ENCODE results near the gene IZUMO2.
"Not testable (repeated sequence)": the region's sequence is repeated elsewhere in the genome, so short reads cannot be mapped to it uniquely, and the experiment has no call there.

Gene IZUMO2

DNA sequence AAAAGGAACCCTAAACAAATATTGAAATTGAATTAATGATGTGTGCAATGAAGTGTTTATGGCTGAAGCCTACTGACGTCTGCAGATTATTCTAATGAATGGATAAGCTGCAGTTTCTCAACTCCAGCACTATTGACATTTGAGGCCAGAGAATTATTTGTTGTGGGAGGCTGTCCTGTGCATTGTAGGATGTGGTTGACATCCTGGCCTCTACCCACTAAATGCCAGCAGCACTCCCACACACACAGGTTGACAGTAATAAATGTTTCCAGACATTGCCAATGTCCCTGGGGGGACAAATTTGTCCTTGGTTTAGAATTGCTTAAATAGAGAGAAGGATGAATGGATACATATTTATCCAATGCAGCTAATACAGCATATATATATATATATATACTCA is 21.1 kb upstream of the IZUMO2 start:
- no peak for DNase-seq (ENCODE audit: low read depth in 2 of 2)

DNA sequence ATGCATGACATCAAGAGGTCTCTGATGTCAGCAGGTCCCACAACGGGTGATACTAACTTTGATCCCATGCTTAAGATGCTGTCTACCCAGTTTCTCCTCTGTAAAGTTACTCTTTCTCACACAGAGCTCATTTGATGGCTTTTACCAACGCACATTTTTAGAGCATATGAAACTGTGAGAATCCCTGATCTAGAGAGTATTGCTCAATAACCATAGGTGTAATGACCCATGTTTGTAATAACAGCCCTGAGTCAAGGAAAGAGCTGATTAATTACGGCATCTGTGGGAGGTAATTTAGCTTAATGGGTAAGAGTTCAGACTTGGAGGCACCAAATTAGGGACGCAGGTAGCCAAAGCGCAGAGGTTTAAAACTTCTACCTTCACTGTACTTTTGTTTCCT is 18.0 kb upstream of the IZUMO2 start:
- DNase-seq (ENCODE audit: low read depth in 2 of 2): no peak

DNA sequence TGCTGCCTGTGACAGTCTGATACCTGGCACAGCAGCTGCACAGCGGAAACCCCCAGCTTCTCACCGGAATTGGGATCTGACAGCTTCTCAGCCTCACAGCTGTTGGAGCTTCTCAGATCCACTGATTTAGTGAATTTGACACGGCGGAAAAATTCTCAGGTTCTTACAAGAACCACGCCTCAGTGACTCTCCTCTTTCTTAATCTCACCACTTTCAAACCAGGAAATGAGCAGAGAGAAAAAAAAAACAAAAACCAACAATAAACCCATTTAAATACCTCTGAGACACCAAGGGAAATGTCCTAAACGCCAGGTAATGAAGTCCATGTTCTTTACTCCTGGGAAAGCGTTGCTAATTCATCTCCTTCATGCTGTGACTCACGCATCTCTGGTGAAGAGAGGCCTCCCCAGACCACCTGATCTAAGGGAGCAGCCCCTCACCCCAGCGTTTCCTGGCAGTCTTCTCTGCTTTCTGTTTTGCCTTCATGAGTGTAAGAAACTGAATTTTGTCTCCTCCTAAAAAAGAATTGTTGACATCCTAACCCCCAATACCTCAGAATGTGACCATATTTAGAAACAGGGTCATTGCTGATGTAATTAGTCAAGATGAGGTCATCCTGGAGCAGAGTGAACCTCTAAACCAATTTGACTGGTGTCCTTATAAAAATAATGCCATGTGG is 15.9 kb upstream of the IZUMO2 start:
- no peak for DNase-seq (ENCODE audit: low read depth in 2 of 2)

- DNase-seq (ENCODE audit: low read depth in 2 of 2): no peak
These were observed 15.2 kb upstream of the IZUMO2 start for GRCh38 chr19:50178320-50178719.

- no peak for DNase-seq (ENCODE audit: low read depth in 2 of 2)
These were observed 13.7 kb upstream of the IZUMO2 start for GRCh38 chr19:50176775-50177174.

DNA sequence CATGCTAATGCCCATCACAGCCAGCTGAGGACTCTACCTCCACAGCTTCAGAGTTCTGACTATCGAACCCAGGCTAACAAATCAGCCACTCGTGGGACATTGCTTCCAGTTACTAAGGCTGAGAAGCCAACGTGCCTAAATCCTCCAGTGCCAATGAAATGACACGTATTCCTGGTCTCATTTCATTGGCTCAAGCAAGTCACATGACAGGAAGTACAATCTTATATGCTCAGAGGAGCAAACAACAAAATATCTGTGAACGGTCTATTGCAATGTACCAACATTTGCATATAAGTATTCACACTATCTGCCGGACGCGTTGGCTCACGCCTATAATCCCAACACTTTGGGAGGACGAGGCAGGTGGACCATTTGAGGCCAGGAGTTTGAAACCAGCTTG is 12.8 kb upstream of the IZUMO2 start:
- DNase-seq (ENCODE audit: low read depth in 2 of 2): no peak

DNA sequence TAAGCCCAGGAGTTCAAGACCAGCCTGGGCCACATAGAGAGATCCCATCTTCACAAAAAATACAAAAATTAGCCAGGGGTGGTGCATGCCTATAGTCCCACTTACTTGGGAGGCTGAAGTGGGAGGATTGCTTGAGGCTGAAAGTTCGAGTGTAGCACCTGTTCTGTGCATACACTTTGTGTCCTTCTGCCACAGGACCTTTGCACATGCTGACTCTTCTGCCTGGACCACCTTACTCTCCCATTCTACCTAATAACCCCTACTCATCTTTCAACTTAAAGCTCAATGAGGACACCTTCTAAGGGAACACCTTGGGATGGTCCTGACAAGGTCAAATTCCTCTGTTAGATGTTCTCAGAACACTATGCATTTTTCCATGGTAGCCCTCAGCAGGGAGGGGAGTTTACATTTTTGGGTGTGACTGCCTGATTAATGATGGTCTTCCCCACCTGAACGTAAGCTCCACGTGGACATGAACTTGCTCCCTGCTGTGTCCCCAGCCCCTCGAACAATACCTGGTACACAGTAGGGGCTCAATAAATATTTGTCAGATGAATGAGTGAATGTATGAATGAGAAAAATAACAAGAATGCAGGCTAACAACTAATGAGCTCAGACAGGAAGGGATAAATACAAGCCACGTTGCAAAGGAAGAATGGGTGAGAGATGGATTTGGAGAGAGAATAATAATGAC is 11.2 kb upstream of the IZUMO2 start:
- DNase-seq (ENCODE audit: low read depth in 2 of 2): no peak

- DNase-seq (ENCODE audit: low read depth in 2 of 2): no peak
These were observed 10.0 kb upstream of the IZUMO2 start for GRCh38 chr19:50173127-50173526.

DNA sequence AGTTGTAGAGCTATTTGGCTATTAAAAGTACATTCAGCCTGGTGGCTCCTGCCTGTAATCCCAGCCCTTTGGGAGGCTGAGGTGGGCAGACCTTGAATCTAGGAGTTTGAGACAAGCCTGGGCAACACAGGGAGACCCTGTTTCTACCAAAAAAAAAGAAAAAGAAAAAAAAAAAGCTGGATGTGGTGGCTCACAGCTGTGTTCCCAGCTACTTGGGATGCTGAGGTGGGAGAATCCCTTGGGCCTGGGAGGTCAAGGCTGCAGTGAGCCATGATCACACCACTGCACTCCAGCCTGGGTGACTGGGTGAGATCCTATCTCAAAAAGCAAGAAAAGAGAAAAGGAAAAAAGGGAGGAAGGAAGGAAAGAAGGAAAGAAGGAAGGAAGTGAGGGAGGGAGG is 9.6 kb upstream of the IZUMO2 start:
- DNase-seq (ENCODE audit: low read depth in 2 of 2): no peak

DNA sequence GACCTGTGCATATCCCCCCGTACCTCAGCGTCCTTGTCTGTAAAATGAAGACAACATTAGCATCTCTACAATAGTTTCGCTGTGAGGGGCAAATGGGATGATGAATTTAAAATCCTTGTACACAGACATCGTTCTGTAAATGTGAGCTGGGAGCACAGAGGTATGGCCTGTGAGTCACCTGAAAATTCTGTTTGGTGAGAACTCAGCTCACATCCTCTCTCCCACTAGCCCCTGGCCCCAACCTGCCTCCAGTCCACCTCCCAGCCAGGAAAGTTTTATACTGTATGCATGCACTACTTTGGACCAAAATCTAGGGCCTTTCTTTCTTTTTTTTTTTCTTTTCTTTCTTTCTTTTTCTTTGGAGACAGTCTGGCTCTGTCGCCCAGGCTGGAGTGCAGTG is 8.7 kb upstream of the IZUMO2 start:
- DNase-seq (ENCODE audit: low read depth in 2 of 2): no peak

DNA sequence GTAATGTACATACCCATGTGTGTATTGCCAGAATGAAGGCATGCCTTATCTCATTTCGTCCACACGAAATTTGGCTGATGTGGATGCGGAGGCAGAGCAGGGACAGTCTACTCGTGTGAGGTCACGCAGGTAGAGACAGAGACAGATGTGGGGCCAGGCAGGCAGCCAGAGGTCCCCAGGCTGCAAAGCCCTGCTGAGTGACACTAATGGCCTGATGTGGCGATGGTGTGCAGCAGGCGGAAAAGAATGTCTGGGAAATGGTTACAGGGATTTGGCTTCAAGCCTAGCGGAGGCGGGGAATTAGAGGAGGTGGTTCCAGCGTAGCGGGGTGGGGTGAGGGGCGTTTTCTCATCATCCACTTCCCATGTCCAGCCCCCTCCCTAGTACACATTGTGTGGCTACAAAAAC is 4.2 kb upstream of the IZUMO2 start:
- no peak for DNase-seq (ENCODE audit: low read depth in 2 of 2)

GRCh38 chr19:50159078-50159477 is 4.0 kb downstream of the IZUMO2 start:
- no peak for DNase-seq (ENCODE audit: low read depth in 2 of 2)

- DNase-seq (ENCODE audit: low read depth in 2 of 2): no peak
These were observed 4.5 kb downstream of the IZUMO2 start for GRCh38 chr19:50158577-50158976.

GRCh38 chr19:50155520-50156109 is 7.5 kb downstream of the IZUMO2 start:
- no peak for DNase-seq (ENCODE audit: low read depth in 2 of 2)

DNA sequence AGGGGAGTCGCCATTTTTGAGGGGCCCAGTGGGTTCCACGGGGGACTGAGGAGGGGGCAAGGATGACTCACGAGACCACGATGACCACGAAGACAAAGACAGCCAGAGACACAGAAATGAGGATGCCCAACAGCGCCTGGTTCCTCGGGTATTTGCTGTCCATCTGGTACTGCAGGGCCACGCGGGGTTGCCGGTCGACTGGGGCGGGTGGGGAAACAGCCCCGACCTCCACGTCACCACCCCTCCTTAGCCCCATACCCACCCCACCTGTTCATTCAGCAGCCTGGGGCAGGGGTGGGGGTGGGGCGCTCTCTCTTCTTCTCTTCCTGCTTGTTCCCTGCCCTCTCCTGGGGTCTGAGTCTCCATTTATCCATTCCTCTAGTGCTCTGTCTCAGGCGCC is 8.6 kb downstream of the IZUMO2 start:
- no peak for DNase-seq (ENCODE audit: low read depth in 2 of 2)

DNA sequence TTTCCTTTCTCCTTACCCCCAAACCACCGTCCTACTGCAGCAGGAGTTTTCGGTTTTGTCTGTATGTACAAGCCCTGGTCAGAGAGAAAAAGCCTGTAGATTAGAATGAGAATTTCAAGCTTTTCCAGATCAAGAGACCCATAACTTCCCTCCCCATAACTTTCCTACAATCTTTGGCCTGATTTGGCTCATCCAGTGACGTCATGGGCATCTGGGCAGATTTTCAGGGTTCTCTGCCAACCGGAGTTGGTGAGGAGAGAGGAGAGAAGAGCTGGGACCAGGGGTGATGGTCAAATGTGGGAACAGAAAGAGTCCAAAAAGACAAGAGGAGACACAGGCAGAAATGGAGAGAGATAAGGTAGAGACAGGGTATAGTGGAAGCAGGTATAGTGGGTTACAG is 10.5 kb downstream of the IZUMO2 start:
- no peak for DNase-seq (ENCODE audit: low read depth in 2 of 2)

DNA sequence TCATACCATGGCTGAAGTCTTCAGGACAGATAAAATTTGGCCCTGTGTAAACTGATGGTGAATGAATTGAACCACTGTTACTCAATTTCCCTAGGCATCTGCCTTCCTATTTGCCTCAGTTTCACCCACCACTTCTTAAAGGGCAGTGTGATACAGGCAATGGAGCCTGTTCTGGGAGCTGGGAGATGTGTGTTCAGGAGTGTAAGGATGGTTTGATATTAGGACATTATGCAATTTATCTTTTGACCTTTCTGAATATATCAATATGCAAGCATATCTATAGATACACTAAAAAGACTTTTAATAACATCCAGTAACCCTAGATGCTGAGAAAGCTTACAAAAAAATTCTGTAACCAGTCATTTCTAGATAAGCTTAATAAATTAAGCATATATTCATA is 14.6 kb downstream of the IZUMO2 start:
- DNase-seq (ENCODE audit: low read depth in 2 of 2): no peak

GRCh38 chr19:50147462-50148423 is 15.3 kb downstream of the IZUMO2 start:
- DNase-seq (ENCODE audit: low read depth in 2 of 2): peak; percentile 44

DNA sequence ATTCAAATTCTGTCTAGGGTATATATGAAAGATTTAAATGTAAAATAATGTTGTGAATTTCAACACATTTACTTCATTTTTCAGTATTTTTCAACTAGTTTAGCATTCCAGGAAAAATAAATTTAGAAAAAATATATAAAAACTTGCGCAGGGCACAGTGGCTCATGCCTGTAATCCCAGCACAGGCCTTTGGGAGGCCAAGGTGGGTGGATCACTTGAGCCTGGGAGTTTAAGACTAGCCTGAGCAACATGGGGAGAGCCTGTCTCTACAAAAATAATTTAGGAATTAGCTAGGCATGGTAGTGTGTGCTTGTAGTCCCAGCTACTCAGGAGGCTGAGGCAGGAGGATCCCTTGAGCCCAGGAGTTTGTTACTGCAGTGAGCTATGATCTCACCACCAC is 21.2 kb downstream of the IZUMO2 start:
- DNase-seq (ENCODE audit: low read depth in 2 of 2): not testable (repeated sequence)

- not testable (repeated sequence) for DNase-seq (ENCODE audit: low read depth in 2 of 2)
These were observed 22.8 kb downstream of the IZUMO2 start for GRCh38 chr19:50140118-50140845.

GRCh38 chr19:50136603-50137365 is 26.3 kb downstream of the IZUMO2 start:
- DNase-seq (ENCODE audit: low read depth in 2 of 2): not testable (repeated sequence)
